CD4-positive, alpha-beta T cell treated with Interleukin-6 at 100 ng/mL for 8 hours (primary cell): ENCODE results near the gene KDF1.
A peak's percentile ranks its signal among the peaks of the same experiment; 100 is the strongest.

Source experiments
- DNase-seq: peaks from one replicate; pipeline ENCODE4 v3.0.0-alpha.2; 2020; ENCODE audit warnings: mixed read lengths, low spot score

KDF1 gene, protein sequence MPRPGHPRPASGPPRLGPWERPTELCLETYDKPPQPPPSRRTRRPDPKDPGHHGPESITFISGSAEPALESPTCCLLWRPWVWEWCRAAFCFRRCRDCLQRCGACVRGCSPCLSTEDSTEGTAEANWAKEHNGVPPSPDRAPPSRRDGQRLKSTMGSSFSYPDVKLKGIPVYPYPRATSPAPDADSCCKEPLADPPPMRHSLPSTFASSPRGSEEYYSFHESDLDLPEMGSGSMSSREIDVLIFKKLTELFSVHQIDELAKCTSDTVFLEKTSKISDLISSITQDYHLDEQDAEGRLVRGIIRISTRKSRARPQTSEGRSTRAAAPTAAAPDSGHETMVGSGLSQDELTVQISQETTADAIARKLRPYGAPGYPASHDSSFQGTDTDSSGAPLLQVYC

DNA sequence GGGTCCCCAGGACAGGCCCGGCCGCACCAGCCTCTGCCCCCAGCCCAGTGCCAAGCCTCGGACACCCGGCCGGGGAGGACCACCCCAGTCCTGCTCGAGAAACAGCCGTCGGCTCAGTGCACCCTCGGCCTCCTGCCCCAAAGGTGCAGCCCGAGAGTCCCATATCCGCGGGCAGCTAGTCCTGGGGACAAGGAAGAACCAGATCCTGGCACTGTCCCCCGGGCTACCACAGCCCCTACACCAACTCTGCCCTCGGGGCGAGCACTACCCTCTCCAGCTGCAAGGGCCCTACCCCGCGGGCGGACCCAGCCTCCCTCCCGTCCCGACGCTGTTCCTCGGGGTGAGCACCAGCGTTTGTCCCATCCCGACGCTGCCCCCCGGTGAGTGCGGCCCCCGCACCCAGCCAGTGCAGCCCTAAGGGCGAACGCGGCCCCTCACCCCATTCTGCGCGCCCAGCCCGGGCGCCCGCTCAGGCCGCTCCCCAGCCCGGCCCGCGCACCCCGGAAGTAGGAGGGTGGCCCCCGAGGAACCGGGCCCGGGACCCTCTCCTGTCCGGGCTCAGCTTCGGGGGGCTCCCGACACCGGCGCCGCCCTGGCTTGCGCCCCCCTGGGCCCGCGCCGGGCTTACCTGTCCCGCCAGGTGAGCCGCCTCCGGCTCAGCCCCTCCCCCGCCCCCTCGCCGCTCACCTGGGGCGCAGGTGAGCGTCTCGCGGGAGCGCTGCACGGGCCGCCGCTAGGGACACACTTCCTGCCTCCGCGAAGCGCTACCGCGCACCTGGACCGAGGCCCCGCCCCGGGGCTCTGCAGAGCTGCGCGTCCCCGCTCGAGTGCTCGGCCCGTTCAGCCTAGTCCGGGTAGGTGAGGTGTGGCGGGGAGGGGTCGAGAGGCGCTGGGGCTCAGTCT is at the start of gene KDF1:
Gene KDF1 (minus strand): TSS at position 747 of the 903 bp plus-strand sequence. CDS start 8,088 bp downstream, outside the sequence.
- DNase-seq = peak; percentile 64

DNA sequence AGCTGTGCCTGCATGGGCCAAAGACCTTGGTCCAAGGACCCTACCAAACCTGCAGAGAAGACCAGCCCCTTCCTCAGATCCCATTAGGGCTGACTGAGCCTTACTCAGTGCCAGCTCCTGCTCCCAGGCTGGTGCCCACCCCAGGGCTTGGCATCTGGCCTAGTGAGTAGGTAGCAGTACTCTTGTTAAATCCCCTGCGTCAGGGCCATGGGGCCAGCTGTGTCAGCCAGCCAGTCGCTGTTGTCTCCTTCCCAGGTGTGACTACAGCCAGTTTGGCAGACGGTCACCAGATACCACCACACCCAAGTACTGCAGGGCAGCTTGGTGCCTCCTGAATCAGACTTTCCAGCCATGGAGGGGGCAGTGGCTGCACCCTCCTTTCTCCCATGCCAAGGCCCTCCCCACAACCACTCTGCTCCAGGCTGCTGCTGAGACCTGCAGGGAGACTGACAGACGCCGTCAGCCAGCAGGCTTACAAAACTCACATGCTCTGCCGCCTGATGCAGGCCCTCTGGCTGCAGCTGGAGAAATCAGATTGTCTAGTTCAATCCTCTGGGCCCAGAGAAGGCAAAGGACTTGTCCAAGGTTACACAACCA is 49.4 kb upstream of the KDF1 start:
- no peak for DNase-seq

DNA sequence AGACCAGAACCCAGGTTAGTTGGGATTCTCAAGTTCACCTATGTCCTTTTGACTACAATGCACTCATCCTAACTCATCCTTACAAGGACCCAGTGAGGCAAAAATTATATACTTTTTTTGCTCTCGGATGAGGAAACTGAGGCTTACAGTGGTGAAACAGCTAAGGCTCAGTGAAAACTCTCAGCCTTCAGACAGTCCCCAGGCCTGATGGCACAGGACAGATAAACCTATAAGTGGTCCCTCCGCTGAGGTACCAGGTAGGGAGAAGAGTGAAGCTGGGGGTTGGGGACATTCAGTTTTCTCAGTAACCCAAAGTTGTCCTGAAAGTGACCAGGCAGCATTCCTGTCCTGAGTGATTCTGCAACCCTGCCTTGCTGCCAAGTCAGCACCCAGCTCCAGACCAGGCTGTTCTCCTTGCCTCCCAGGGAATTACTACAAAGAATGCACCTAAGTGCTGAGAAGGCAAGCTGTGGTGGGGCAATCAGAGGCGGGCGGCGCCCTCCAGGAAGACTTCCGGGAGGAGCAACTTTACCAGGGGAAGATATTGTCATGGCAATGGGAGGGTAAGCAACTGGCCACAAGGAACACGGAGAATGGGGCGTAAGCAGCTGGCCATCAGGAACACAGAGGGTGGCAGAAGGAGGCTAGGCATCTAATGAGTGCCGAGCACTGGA is 47.8 kb upstream of the KDF1 start:
- DNase-seq = no peak

DNA sequence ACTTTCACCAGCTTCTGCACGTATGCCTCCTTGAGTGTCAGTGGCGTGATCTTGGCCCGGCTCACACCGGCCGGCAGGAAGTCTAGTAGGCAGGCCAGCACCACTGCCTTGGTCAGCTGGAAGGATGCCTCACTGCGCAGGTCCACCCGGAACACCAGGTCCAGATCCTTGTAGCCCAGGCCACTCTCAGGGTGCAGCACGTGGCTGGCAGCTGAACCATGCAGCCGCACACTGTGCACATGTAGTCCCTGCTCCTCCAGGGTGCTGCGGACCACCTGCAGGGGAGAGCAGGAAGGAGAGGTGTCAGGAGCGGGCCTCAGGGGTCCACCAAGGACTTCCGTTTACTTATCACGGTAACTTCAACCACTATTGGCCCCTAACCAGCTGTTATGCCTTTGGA is 46.4 kb upstream of the KDF1 start:
- DNase-seq = no peak

DNA sequence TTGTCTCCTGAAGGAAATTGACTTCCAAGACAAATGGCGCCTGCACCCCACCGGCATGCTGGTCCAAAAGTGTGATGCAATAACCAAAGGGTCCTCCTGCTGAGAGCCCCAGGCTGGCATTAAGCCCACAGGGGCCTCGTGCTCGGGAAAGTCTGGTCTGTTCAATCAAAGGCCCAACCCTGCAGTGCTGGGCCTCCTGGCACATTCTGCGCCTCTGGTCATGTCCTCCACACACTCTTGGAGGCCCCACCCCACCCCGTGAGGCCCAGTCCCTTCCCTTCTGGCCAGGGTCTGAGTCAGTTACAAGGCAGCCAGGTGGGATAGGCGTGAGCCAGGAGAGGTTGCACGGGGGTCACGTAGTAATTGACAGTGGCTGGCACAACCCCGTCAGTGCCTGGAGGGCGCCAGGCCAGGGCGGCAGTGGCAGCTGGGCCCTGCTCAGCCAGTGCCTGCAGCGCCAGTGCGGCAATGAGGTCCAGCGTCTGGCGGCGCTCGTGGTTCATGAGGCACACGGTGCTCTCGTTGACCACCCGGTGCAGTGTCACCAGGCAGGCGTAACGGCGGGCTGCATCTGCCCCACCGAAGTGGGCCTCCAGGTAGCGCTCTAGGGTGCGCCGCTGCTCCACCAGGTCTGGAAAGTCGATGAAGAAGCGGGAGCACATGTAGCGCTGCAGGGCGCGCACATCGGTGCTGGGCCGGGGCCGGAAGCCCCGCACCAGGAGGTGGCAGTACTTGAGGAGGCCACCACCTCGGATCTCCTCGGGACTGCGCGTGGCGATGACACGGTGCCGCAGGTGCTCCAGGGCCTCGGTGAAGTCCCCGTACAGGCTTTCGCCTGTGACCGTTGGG is 45.6 kb upstream of the KDF1 start:
- DNase-seq = no peak

DNA sequence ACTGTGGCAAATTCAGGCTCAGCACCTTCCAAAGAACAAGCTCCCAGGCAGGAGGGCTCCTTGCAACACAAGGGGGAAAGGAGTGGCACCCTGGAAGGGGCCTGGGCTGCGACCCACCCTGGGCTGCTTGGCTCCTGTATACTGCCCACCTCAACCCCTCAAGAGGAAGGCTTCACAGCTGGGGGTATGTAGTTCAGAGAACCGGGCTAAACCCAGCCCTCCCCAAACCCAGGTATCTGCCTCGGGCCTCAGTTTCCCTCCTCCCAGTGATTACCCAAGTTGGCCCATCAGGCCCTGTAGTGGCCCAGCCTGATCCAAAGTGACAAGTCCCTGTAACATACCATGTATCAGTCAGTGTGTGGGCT is 44.9 kb upstream of the KDF1 start:
- DNase-seq = no peak

DNA sequence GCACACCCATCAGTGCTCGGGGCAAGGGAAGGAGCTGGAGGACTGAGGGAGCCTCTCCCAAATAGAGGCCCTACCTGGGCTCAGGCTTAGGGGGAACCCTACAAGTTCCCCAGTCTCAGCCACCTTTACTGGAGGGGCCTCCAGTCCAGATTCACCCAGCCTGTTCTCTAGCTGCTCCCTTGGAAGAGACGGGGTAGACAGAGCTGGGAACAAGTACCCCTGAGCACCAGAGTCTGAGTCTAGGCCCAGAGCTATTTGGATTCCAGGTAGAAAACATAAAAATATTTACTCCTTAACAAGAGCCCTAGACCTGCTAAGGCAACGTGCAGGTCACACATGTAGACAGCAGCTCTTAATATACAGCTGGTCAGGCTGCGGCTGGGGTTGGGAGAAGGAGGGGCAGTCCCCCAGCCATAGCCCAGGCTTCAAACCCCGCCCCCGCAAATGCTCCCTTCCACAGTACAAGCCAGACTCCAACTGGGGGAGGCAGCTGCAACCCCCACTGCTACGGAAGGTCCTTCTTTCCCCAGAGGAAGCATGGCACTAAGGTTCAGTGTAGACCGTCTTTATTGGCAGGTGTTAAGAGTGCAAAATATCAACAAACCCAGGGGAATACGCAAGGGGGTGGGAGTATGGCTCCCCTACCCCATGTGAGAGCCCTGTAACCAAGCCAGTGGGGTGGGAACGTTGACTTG is 44.4 kb upstream of the KDF1 start:
- no peak for DNase-seq

DNA sequence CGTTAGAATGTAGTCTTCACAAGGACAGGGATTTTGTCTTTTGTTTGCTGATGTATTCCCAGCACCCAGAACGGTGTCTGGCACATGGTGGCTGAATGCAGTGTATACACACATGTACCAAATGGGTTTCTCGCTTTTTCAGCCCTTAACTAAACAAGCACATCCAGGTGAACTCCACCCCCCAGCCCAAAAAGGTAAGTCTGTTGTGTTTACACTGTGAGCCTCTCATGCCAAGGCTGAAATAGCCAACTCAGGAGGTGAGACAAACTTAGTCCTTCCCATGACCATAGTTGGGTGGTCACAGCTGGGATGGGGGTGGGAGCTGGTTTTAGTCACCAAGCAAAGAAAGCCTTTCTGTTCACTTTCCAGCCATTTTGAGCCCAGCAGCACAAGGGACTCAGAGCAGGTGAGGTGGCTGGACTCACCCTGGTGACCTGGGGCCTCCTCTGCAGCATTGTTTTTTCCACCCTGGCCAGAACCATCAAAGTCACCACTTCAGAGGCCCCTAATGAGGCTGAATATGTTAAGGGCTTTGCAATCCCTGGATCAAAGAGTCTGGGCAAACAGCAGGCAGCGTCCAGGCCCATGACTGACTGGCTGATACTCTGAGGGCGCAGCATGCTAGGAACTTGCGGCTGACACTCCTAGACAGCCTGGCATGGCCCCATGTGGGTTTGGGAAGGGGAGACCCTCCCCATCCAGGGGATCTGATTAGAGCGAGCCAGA is 43.6 kb upstream of the KDF1 start:
- DNase-seq = no peak

DNA sequence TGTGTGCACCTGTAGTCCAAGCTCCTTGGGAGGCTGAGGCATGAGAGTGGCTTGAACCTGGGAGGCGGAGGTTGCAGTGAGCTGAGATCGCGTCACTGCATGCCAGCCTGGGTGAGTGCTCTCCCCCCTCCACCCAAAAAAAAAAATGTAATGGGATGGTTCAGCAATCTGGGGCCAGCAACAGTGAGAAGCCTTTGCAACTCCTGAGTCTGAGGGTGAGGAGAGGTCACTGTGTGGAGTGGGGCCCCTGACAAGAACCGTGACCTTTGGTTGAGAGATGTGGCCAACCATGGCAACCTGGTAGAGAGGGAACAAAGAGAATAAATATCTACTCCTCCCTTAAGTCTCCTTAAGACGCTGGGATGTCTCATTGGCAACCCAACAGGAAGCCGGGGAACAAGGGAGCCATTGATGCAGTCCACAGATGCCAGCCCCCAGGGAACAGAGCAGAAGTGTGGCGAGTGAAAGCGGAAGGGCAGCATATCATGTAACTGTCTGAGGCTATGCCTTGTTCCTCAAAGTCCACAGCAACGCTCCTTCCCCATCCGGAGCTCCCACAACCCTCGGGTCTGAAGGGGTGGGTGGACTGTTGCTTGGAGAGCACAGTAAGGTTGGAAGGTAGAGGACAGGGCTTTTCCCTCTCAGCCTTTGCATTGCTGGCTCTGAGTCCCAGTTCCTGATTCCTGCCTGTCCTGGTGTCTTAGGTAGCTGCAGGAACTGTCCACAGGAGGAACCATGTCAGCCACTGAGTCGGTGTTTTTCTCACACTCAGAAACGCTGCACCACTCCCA is 41.5 kb upstream of the KDF1 start:
- no peak for DNase-seq

DNA sequence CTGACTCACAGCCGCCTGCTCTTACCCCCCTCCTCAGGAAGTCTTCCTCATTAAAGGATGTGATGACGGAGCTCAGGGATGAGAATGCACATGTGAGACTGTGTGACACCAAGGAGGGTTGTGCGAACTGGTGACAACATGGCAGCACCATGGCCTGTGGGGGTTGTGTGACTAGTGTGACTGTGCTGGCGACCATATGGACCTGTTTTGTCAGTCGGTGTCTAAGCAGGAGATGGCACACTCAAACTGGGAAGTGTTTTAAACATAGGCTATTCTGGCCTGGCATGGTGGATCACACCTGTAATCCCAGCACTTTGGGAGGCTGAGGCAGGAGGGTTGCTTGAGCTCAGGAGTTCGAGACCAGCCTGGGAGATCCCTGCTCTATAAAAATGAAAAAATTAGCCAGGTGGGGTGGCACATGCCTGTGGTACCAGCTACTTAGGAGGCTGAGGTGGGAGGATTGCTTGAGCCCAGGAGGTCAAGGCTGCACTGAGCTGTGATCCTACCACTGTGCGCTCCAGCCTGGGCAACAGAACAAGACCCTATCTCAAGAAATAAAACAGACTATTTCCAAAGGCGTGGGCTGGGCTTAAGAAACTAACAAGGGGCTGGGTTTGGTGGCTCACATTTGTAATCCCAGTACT is 40.7 kb upstream of the KDF1 start:
- DNase-seq = no peak

DNA sequence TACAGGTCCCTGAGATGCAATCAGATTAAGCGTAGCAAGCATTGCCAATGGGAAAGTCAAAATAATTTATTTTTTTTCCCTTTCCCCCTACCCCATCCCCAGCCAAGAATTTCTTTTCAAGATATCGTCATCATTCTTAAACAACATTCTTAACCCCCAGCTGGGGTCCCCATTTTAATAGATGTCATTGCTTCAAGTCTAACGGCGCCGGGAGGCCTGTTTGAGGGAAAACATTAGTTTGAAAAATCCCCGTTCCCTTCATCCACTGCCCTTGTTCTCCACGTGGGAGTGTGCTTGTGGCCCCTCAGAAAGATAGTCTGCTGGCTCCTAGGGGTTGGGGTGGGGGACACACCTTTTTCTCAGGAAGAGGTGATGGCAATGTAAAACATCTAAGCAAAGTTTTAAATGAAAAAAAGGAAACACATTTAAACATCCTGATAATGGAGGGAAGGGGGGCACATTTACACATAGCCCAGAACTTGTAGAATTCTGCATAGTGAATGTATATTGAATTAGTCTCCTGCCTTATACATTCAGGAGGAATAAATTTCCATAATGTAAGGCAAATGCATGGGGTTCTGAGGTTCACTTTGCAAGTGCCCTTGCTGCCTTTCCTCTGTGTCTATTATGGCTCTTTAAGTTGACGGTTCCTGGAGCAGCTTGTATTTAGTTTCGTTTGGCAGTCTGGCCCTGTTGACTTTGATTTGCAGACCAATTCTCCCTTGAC is 40.0 kb upstream of the KDF1 start:
- DNase-seq = no peak

DNA sequence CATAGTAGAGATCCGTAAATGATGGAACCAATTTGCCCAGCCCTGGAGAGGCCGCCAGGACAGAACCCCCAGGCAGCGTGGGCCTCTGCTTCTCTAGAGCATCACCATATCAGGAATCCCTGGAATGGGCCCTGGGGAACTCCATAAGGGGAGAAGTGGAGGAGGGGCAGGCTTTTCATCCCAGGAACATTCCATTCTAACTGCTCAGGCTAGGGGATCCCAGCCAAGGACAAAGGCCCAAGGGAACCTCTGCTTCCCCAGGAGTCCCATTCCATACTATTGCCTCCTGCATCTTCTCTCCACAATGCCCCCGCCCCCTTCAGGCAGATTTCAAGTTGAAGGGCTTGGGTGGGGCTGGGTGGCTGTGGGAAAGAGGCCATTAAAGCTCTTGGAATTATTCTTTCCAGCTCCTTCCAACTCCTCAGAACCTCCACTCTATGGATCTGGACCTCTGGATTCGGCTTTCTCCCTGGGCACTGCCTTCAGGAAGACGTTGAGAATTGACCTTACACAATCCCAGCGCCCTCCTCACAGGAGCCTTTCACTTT is 39.2 kb upstream of the KDF1 start:
- no peak for DNase-seq

DNA sequence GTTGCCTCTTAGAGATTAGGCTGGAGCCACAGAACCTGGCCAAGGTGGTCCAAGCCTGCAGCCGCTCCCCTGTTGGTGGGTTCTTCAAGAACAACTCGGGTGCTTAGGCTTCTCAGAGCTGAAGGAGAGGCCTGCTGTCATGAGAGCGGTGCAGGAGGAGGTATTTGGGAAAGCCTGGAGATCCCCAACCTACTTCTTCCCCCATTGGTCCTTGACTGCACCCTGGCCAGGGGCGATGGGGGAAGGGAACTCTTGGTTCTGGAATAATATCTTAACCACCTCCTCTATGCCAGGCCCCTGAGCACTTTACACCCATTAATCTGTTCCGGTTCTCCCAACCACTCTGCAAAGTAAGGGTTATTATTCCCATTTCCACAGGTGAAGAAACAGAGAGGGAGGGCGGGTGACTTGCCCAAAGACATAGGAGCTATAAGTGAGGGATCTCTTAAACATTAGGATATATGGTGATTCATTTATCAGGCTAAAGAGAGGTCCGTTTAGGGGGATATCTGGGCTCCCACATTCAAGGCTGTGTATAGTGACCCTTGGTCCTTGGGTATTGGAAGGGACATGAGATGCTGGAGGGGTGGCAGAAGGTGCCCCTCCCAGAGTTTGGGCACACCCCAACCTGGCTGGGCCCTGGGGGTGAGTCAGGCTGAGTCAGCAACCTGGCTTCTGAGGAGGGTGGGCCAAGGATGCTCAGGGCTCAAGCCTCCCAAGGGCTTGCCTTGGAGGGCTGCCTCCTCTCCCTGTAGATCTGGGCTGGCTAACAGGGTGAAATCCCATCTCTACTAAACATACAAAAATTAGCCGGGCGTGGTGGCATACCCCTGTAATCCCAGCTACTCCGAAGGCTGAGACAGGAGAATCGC is 38.4 kb upstream of the KDF1 start:
- no peak for DNase-seq

DNA sequence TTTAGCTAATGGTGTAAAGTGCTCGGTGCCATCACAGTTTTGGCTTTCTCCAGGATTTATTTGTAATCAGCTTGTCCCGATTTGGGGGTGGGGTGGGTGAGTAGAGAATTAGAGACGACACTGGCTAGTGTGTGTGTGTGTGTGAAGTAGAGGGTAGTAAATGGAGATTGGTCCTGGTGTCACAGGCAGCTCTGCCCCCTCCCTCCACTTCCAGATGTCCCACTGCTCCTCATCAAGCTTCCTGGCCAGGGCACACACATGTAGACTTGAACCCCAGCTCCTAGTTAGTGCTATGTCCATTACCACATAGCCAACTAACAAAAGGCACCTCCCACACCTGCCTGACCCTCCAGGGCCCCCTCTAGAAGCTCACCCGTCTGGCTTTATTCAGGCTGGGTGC is 36.4 kb upstream of the KDF1 start:
- DNase-seq = no peak

DNA sequence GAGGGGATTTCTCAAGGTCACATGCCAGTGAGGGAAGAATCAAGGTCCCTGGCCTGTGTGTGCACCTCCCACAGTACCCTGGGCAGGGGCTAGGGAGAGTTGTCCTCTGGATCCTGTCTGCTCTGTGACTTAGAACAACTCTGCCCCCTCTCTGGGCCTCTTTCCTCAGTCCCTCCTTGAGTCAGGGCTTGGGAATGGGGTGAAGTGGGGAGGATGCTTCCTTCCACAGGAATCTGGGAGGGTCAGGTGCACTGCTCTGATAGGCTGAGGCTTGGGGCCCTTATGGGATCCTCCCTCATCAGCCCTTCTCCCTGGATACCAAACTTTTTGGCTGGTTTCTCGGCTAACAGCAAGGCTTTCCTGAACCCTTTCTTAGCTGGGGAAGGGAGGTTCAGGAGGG is 35.8 kb upstream of the KDF1 start:
- no peak for DNase-seq

DNA sequence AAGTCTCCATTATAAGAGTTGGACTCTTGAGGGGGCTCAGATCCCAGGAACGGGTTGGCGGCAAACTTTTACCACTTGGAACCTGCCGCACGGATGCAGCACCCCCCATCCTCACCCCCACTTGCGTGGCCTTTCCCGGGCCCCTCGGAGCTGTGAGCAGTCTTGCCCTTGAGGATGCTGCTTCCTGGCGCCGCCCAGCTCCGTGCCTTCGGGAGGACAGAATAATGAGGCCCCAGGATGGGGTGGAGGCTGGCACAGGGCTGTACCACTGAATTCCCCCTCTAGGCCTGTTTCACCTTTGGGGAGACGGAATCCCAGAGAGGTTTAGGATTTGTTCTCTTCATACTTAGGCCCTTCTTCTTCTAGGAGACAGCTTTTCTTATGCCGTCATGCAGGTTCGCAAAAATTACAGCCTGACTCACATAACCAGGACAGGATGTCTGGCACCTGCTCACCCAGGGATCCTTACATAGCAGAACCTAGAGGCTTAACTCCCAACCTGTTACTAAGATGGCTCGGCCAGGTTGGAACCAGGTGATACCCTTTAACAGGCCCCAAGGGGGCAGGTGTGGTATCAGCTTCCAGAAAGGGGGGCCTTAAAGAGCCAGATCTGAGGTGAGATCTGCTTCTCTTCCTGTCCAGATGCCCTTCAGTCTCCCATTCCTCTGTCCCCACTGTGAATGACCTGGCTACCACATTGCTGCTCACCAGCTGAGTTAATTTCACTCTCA is 34.7 kb upstream of the KDF1 start:
- no peak for DNase-seq
